ENCODE data around the gene KANSL1.
"Not testable (repeated sequence)": the region's sequence is repeated elsewhere in the genome, so short reads cannot be mapped to it uniquely, and the experiment has no call there.

- not testable (repeated sequence) for TF ChIP-seq RXRA (IDR thresholded peaks at IDR 0.05; ENCODE audit: borderline replicate concordance, low read depth); FOXJ3 (CRISPR knock-in tag; IDR thresholded peaks at IDR 0.05); ELF1 (IDR thresholded peaks at IDR 0.05); YY1 (IDR thresholded peaks at IDR 0.05; ENCODE audit: low read depth); CHD2 (IDR thresholded peaks at IDR 0.05; ENCODE audit: low read length, partially characterized antibody); POLR2AphosphoS5 (IDR thresholded peaks at IDR 0.05; ENCODE audit: low read depth, low read length); RFX5 (IDR thresholded peaks at IDR 0.05; ENCODE audit: low read length); NFIC (IDR thresholded peaks at IDR 0.05; ENCODE audit: borderline replicate concordance); RAD21 (IDR thresholded peaks at IDR 0.05; ENCODE audit: low read length); EP300 (IDR thresholded peaks at IDR 0.05; ENCODE audit: borderline replicate concordance in 1 of 2, low read depth in 1 of 2, low read length in 1 of 2); EZH2phosphoT487 (IDR thresholded peaks at IDR 0.05; ENCODE audit: borderline replicate concordance, low read depth); TCF12 (IDR thresholded peaks at IDR 0.05)
- TF ChIP-seq, protein P1, sequence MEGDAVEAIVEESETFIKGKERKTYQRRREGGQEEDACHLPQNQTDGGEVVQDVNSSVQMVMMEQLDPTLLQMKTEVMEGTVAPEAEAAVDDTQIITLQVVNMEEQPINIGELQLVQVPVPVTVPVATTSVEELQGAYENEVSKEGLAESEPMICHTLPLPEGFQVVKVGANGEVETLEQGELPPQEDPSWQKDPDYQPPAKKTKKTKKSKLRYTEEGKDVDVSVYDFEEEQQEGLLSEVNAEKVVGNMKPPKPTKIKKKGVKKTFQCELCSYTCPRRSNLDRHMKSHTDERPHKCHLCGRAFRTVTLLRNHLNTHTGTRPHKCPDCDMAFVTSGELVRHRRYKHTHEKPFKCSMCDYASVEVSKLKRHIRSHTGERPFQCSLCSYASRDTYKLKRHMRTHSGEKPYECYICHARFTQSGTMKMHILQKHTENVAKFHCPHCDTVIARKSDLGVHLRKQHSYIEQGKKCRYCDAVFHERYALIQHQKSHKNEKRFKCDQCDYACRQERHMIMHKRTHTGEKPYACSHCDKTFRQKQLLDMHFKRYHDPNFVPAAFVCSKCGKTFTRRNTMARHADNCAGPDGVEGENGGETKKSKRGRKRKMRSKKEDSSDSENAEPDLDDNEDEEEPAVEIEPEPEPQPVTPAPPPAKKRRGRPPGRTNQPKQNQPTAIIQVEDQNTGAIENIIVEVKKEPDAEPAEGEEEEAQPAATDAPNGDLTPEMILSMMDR (IDR thresholded peaks at IDR 0.05) = not testable (repeated sequence)
These were observed 105.4 kb downstream of the KANSL1 start for GRCh38 chr17:46087871-46088270.
